K562 (cell line): ENCODE measurements around the gene SVIL. TPM values are rescaled to one million over a fixed set of nuclear protein-coding genes. Genes with fewer than 3 reads are reported as not detected.

Source experiments
- ATAC-seq: fragments of 200-7000 bp; cut with Tn5 transposase; 3 replicates; pipeline ENCODE4 v1.9.1; 2020; ENCODE audit warnings: moderate library complexity
- BruUV-seq: library from RNA; stranded (reverse); fragments of 400-500 nt; replicated peaks from 2 replicates; lab custom pipeline; 2021; lab: Mats Ljungman, UMichigan
- CTCF ChIA-PET: fragments of 300-600 bp; formaldehyde crosslinking; extraction: SDS; loops from one replicate; lab custom pipeline; 2021; ENCODE audit warnings: low intra/inter-chr PET ratio; lab: Yijun Ruan, JAX
- POLR2A ChIA-PET: fragments of 300-600, 350-650 bp; sonication (Branson Sonifier 250); formaldehyde crosslinking; extraction: SDS; loops from one replicate; lab custom pipeline; 2021; ENCODE audit warnings: antibody characterized with exemption, inconsistent platforms; lab: Yijun Ruan, JAX
- DNase-seq, 4 experiments: peaks; one replicate each; pipeline versions ENCODE4 v3.0.0 to v3.0.0-alpha.2; 2011 to 2018; ENCODE audit warnings: low spot score in 3 of 4, mixed read lengths in 3 of 4; ENCODE audit errors: extremely low read depth in 1 of 4
- FAIRE-seq: peaks from 2 replicates; lab custom pipeline; 2011; peaks lifted over from hg19 to GRCh38; lab: Jason Lieb, UNC
- H2AFZ ChIP-seq: 2 replicates; pipeline ENCODE4 v1.6.0; 2011; ENCODE audit warnings: low read depth, low read length, control low read depth, inconsistent platforms
- H3K27ac ChIP-seq: fragments of 200-600 bp; 3 replicates; pipeline ENCODE4 v1.8.0; 2011; ENCODE audit warnings: low read depth, mild to moderate bottlenecking, control low read depth, inconsistent platforms, low read length, moderate library complexity, mixed read lengths; ENCODE audit errors: extremely low read depth
- H3K27me3 ChIP-seq, 2 experiments: fragments of 300-600 bp in 1 of 2; 2 replicates in 1 of 2; 3 replicates in 1 of 2; pipeline versions ENCODE4 v1.6.0 to v1.8.0; 2011; ENCODE audit warnings: inconsistent platforms in 2 of 2, low read length in 2 of 2, mild to moderate bottlenecking in 1 of 2, mixed read lengths in 1 of 2, moderate library complexity in 1 of 2; ENCODE audit not compliant: control insufficient read depth in 2 of 2, insufficient read depth in 2 of 2
- H3K36me3 ChIP-seq: fragments of 300-600 bp; 3 replicates; pipeline ENCODE4 v1.8.0; 2011; ENCODE audit warnings: mild to moderate bottlenecking, low read length, inconsistent platforms; ENCODE audit not compliant: control insufficient read depth, insufficient read depth
- H3K4me1 ChIP-seq, 2 experiments: fragments of 200-600 bp in 1 of 2; replicated peaks in 1 of 2; 2 replicates in 1 of 2; 3 replicates in 1 of 2; pipeline versions ENCODE4 v1.5.1 to v1.8.0; 2011; ENCODE audit warnings: inconsistent platforms in 2 of 2, low read length in 2 of 2, mild to moderate bottlenecking in 1 of 2, mixed read lengths in 1 of 2, moderate library complexity in 1 of 2; ENCODE audit not compliant: control insufficient read depth in 2 of 2, insufficient read depth in 2 of 2
- H3K4me2 ChIP-seq: 2 replicates; pipeline ENCODE4 v1.6.1; 2011; ENCODE audit warnings: low read length, control low read depth, inconsistent platforms, mixed read lengths; ENCODE audit not compliant: insufficient read depth
- H3K4me3 ChIP-seq: fragments of 200-600 bp; sonication (generic), shearing (Covaris generic); 2 replicates; pipeline ENCODE4 v1.5.1; 2016; ENCODE audit warnings: control low read depth, inconsistent platforms
- H3K79me2 ChIP-seq: fragments of 200-600 bp; 3 replicates; pipeline ENCODE4 v1.8.0; 2011; ENCODE audit warnings: low read length, inconsistent platforms; ENCODE audit not compliant: control insufficient read depth, insufficient read depth
- H3K9ac ChIP-seq, 2 experiments: 2 replicates each; pipeline versions ENCODE4 v1.6.0 to v1.6.1; 2011; ENCODE audit warnings: low read depth in 2 of 2, low read length in 2 of 2, control low read depth in 1 of 2, inconsistent platforms in 1 of 2, mild to moderate bottlenecking in 1 of 2, mixed read lengths in 1 of 2; ENCODE audit not compliant: insufficient read depth in 1 of 2
- H3K9me1 ChIP-seq: one replicate; pipeline ENCODE4 v1.6.0; 2011; ENCODE audit warnings: inconsistent platforms, mild to moderate bottlenecking, low read length, moderate library complexity; ENCODE audit not compliant: control insufficient read depth, insufficient read depth
- H3K9me3 ChIP-seq: replicated peaks from 2 replicates; pipeline ENCODE4 v1.5.1; 2011; ENCODE audit warnings: low read depth, low read length, inconsistent platforms; ENCODE audit not compliant: control insufficient read depth, insufficient read depth
- H4K20me1 ChIP-seq: replicated peaks from 2 replicates; pipeline ENCODE4 v1.6.1; 2011; ENCODE audit warnings: low read length, inconsistent platforms, mixed read lengths; ENCODE audit not compliant: control insufficient read depth, insufficient read depth
- ADNP ChIP-seq: fragments of 200-800 bp; sonication (Bioruptor generic); IDR thresholded peaks from 2 replicates; pipeline ENCODE4 v1.6.1; 2016; ENCODE audit warnings: missing genetic modification characterization, missing compliant biosample characterization
- ETS1 ChIP-seq: conservative IDR thresholded peaks from 2 replicates; pipeline ENCODE4 v1.6.1; 2011; ENCODE audit warnings: low read depth, mild to moderate bottlenecking, low read length; ENCODE audit not compliant: control insufficient read depth
- MEF2A ChIP-seq: IDR thresholded peaks from 2 replicates; pipeline ENCODE4 v1.6.1; 2011; ENCODE audit warnings: low read depth, mild to moderate bottlenecking, low read length, moderate library complexity; ENCODE audit not compliant: control insufficient read depth
- MITF ChIP-seq: IDR thresholded peaks from 2 replicates; pipeline ENCODE4 v1.6.1; 2014; ENCODE audit warnings: antibody characterized with exemption
- MTF1 ChIP-seq: fragments of 250-450 bp; sonication (Bioruptor Pico); IDR thresholded peaks from 2 replicates; pipeline ENCODE4 v1.9.0; 2021; ENCODE audit warnings: moderate library complexity, mild to moderate bottlenecking, inconsistent platforms, borderline replicate concordance
- NEUROD1 ChIP-seq: fragments of 150-350 bp; IDR thresholded peaks from 2 replicates; pipeline ENCODE4 v1.6.1; 2014; ENCODE audit warnings: borderline replicate concordance, low read length, low read depth; ENCODE audit not compliant: partially characterized antibody
- PTBP1 ChIP-seq: fragments of 200-400 bp; formaldehyde crosslinking; IDR thresholded peaks from 2 replicates; pipeline ENCODE4 v1.6.1; 2017; ENCODE audit warnings: low read depth, low read length
- STAT6 ChIP-seq: sonication (generic); formaldehyde crosslinking; IDR thresholded peaks from 2 replicates; pipeline ENCODE4 v1.8.1; 2023; ENCODE audit warnings: mild to moderate bottlenecking, missing genetic modification reagents
- THAP7 ChIP-seq: fragments of 250-450 bp; sonication (Bioruptor Pico); IDR thresholded peaks from 2 replicates; pipeline ENCODE4 v1.5.0; 2021
- ZNF655 ChIP-seq: fragments of 250-450 bp; sonication (Bioruptor Pico); IDR thresholded peaks from 2 replicates; pipeline ENCODE4 v1.5.0; 2021
- ZNF695 ChIP-seq: fragments of 450-650 bp; formaldehyde crosslinking; IDR thresholded peaks from 2 replicates; pipeline ENCODE4 v1.4.0; 2020; ENCODE audit warnings: mild to moderate bottlenecking, moderate library complexity
- ZNF707 ChIP-seq: fragments of 250-450 bp; sonication (Bioruptor Pico); conservative IDR thresholded peaks from 2 replicates; pipeline ENCODE4 v1.8.0; 2022; ENCODE audit warnings: inconsistent platforms, mild to moderate bottlenecking, moderate library complexity
- WGBS: fragments of 100-300 bp; shearing (Covaris generic); methylation state at CpG from one replicate; pipeline ENCODE4 v1.1.6; 2016; ENCODE audit warnings: low coverage, mixed read lengths; ENCODE audit not compliant: insufficient coverage; ENCODE audit errors: missing lambda C conversion rate; 5-methylcytosine and 5-hydroxymethylcytosine counted together
- in situ Hi-C: fragments of 300-500 bp; cut with MboI; formaldehyde crosslinking; loops from 4 replicates; pipeline ENCODE4 v1.15.0; 2018; ENCODE audit warnings: inconsistent platforms, mixed read lengths
- intact Hi-C: fragments of 100-400 bp; cut with micrococcal nuclease; formaldehyde crosslinking; loops from 2 replicates; pipeline ENCODE4 v1.14.2; 2022
- polyA plus RNA-seq, 8 experiments: library from polyadenylated mRNA; depleted of rRNA in 4 of 8; stranded (reverse) in 5 of 8; unstranded in 3 of 8; fragments of >200 nt; fragmentation: Nextera tagmentation in 2 of 8; fragmentation: Illumina TruSeq in 1 of 8; extraction: Ambion mirVana in 2 of 8; extraction: Trizol in 1 of 8; gene quantifications; 2 replicates each; pipeline versions ENCODE4 v1.2.1 to v1.2.3, GENCODE V29; 2011 to 2014; ENCODE audit warnings: inconsistent platforms in 1 of 8, missing spikeins in 1 of 8
- total RNA-seq, 7 experiments: library from RNA; depleted of rRNA in 6 of 7; stranded (reverse); fragments of >200 nt in 6 of 7; fragmentation: Illumina TruSeq in 2 of 7; extraction: Trizol in 2 of 7; gene quantifications; 2 replicates each; pipeline versions ENCODE4 v1.2.1 to v1.2.3, GENCODE V29; 2011 to 2021; ENCODE audit warnings: low replicate concordance in 1 of 7

SVIL gene
- total and polyA plus RNA-seq, 9 of the 15 experiments (the other 6 are each of a cell fraction or from before 2014, with no cell fraction given), result under 0.01 to 0.18 (median 0.05) TPM; not detected in 3

GRCh38 chr10:29537799-29538198 lies 97.0 kb downstream of the SVIL start:
- no peaks in the 10 kb centered on the region for H4K20me1 ChIP-seq
- H3K27ac ChIP-seq, result no peak overlapping the region
- 4% methylated on average over 7 of the region's 7 CpGs for WGBS
- H3K4me3 ChIP-seq, result no peak overlapping the region
- ATAC-seq (no peak), FAIRE-seq (no peak), DNase-seq (no peak)
- no peak overlapping the region for H3K9ac ChIP-seq
- H3K4me1 ChIP-seq, result no peaks in the 10 kb centered on the region; a peak in 1 of 5 replicates
- H3K27me3 ChIP-seq, result peaks cover 18 to 49% of the 10 kb centered on the region in 2 experiments
- intact Hi-C loops (no loop called here), in situ Hi-C loops (no loop called here)
- ChIA-PET CTCF (no interaction called here), POLR2A (no interaction called here)
- no peaks in the 10 kb centered on the region for H3K36me3 ChIP-seq
- no peaks in the 10 kb centered on the region for H3K79me2 ChIP-seq
- no peaks in the 10 kb centered on the region for H3K9me3 ChIP-seq
- BruUV-seq, result no TSS peak
- no peak overlapping the region for H2AFZ ChIP-seq
- no peak overlapping the region for H3K4me2 ChIP-seq
- no peaks in the 10 kb centered on the region for H3K9me1 ChIP-seq
- no peak for TF ChIP-seq MITF
- TF ChIP-seq ZNF707, result no peak
- no peak for TF ChIP-seq ZNF655 (CRISPR knock-in tag)
- no peak for TF ChIP-seq MTF1
- TF ChIP-seq ADNP (tag), result no peak
- TF ChIP-seq MEF2A, result no peak
- TF ChIP-seq PTBP1, result no peak
- TF ChIP-seq NEUROD1, result no peak
- no peak for TF ChIP-seq ZNF695 (CRISPR knock-in tag)
- TF ChIP-seq STAT6 (CRISPR knock-in tag), result no peak
- TF ChIP-seq ETS1, result no peak
- TF ChIP-seq THAP7, result no peak
